Transverse colon (tissue), 4 donors: Measurements from ENCODE around the gene TLE7. TPM values are rescaled to one million over a fixed set of nuclear protein-coding genes. Genes with fewer than 3 reads are reported as not detected.

ENCODE experiments used
- DNase-seq: peaks from one replicate; pipeline ENCODE4 v3.0.0-alpha.2; 2019
- H3K27ac ChIP-seq, 4 donors: fragments of 200-600 bp; sonication (generic); 2 replicates each; pipeline ENCODE4 v1.5.1; 2016 to 2018; ENCODE audit warnings: inconsistent platforms in 4 of 4
- H3K27me3 ChIP-seq: fragments of 200-600 bp; sonication (generic); 2 replicates; pipeline ENCODE4 v1.5.1; 2017; ENCODE audit warnings: inconsistent platforms
- H3K36me3 ChIP-seq, 4 donors: fragments of 200-600 bp; sonication (generic); 2 replicates each; pipeline ENCODE4 v1.5.1; 2017 to 2019; ENCODE audit warnings: inconsistent platforms in 4 of 4
- H3K4me1 ChIP-seq, 4 donors: fragments of 200-600 bp; sonication (generic); 2 replicates each; pipeline ENCODE4 v1.5.1; 2017 to 2020; ENCODE audit warnings: inconsistent platforms in 4 of 4
- H3K4me3 ChIP-seq, 4 donors: fragments of 200-600 bp; sonication (generic); 1 replicate in 1 of 4; 2 replicates in 3 of 4; pipeline versions ENCODE4 v1.5.1 to v1.6.1; 2017 to 2019; ENCODE audit warnings: inconsistent platforms in 4 of 4
- H3K9me3 ChIP-seq, 2 donors: fragments of 200-600 bp; sonication (generic); 2 replicates each; pipeline ENCODE4 v1.5.1; 2017 to 2019; ENCODE audit warnings: inconsistent platforms in 2 of 2
- CTCF ChIP-seq, 5 experiments: fragments of 200-600 bp in 3 of 5; fragments of 450-650 bp in 2 of 5; sonication (generic) in 3 of 5; IDR thresholded peaks; 1 replicate in 2 of 5; 2 replicates in 3 of 5; pipeline ENCODE4 v1.5.1; 2016 to 2017; ENCODE audit warnings: antibody characterized with exemption in 5 of 5, inconsistent platforms in 3 of 5, mild to moderate bottlenecking in 2 of 5, moderate library complexity in 1 of 5
- EP300 ChIP-seq: sonication (generic); formaldehyde crosslinking; IDR thresholded peaks from one replicate; pipeline ENCODE4 v1.6.1; 2017; ENCODE audit warnings: antibody characterized with exemption, low read depth
- POLR2A ChIP-seq: fragments of 450-650 bp; IDR thresholded peaks from one replicate; pipeline ENCODE4 v1.6.1; 2016; ENCODE audit warnings: antibody characterized with exemption, mild to moderate bottlenecking, moderate library complexity
- POLR2AphosphoS5 ChIP-seq, 3 donors: sonication (generic); formaldehyde crosslinking; IDR thresholded peaks; one replicate each; pipeline ENCODE4 v1.6.1; 2016; ENCODE audit warnings: antibody characterized with exemption in 3 of 3
- WGBS, 2 donors: methylation state at CpG; one replicate each; pipeline ENCODE4 v1.1.5; 2018; ENCODE audit warnings: low coverage in 1 of 2; 5-methylcytosine and 5-hydroxymethylcytosine counted together
- in situ Hi-C, 4 donors: fragments of 200-750 bp; cut with MboI; loops; one replicate each; pipeline versions ENCODE4 v1.15.0 to v1.15.1; 2017; ENCODE audit warnings: low sequenced_read_pairs in 3 of 4, low pct_ligation_motif_present in 1 of 4, low pct_unique_long_range_greater_than_20kb in 1 of 4
- intact Hi-C: fragments of 100-400 bp; cut with DNase I; formaldehyde crosslinking; loops from one replicate; pipeline ENCODE4 v1.15.1; 2023; ENCODE audit warnings: low total_unique reads
- total RNA-seq, 4 donors: library from RNA; depleted of rRNA; stranded (reverse); fragments of >200 nt; gene quantifications; one replicate each; pipeline ENCODE4 v1.1.0, GENCODE V29; 2016

The TLE7 gene
- total RNA-seq, 4 donors from 2014 or later: not detected

GRCh38 chr16:71472051-71472450, 30.2 kb upstream of the TLE7 start:
- peaks cover 0 to 14% (median 3%) of the 10 kb centered on the region in 4 donors for H3K36me3 ChIP-seq
- H3K27ac ChIP-seq: no peak overlapping the region
- TF ChIP-seq POLR2A (no peak), POLR2AphosphoS5 (IDR thresholded peaks at IDR 0.05) (no peak), CTCF (IDR thresholded peaks at IDR 0.05) (no peak), EP300 (no peak)
- in situ Hi-C loops: no loop called here
- DNase-seq: no peak
- WGBS, 2 donors: 84% methylated on average over 2 of the region's 2 CpGs; no CpG with 5 or more reads in 1 of the 2 donors
- no peak overlapping the region for H3K4me3 ChIP-seq
- intact Hi-C loops: no loop called here
- H3K9me3 ChIP-seq: no peaks in the 10 kb centered on the region
- no peaks in the 10 kb centered on the region for H3K27me3 ChIP-seq
- H3K4me1 ChIP-seq: no peaks in the 10 kb centered on the region

GRCh38 chr16:71467810-71468209, 26.0 kb upstream of the TLE7 start:
- no peak for DNase-seq
- WGBS, 2 donors: 40 to 100% methylated on average over 1 to 9 of the region's 9 CpGs
- Histone ChIP-seq H3K27me3 (no peaks in the 10 kb centered on the region), H3K27ac (no peak overlapping the region), H3K4me1 (peaks cover 0 to 1% (median 0%) of the 10 kb centered on the region in 4 donors), H3K36me3 (no peaks in the 10 kb centered on the region), H3K4me3 (no peak overlapping the region), H3K9me3 (no peaks in the 10 kb centered on the region)
- intact Hi-C loops: no loop called here
- in situ Hi-C loops: no loop called here
- no peak for TF ChIP-seq POLR2AphosphoS5 (IDR thresholded peaks at IDR 0.05)

GRCh38 chr16:71464231-71464630, 22.4 kb upstream of the TLE7 start:
- Histone ChIP-seq H3K27ac (no peak overlapping the region), H3K4me1 (peaks cover 4 to 27% (median 14%) of the 10 kb centered on the region in 4 donors), H3K27me3 (no peaks in the 10 kb centered on the region), H3K9me3 (no peaks in the 10 kb centered on the region), H3K36me3 (no peaks in the 10 kb centered on the region), H3K4me3 (no peak overlapping the region)
- in situ Hi-C loops (no loop called here), intact Hi-C loops (no loop called here)
- 64% methylated on average over 1 of the region's 1 CpG; no CpG with 5 or more reads in 1 of the 2 donors for WGBS, 2 donors
- TF ChIP-seq POLR2AphosphoS5 (IDR thresholded peaks at IDR 0.05) (no peak), CTCF (IDR thresholded peaks at IDR 0.05) (no peak), POLR2A (no peak), EP300 (no peak)
- no peak for DNase-seq

GRCh38 chr16:71461686-71462648, 20.1 kb upstream of the TLE7 start, which contains the start of gene ZNF23:
Gene ZNF23 (minus strand): TSS chr16:71462247. CDS start chr16:71456796, 5,451 bp downstream.
- no peaks in the 10 kb centered on the region for H3K9me3 ChIP-seq
- peaks cover 4 to 27% (median 14%) of the 10 kb centered on the region in 4 donors for H3K4me1 ChIP-seq
- TF ChIP-seq POLR2A: peak; percentile 83
- no peak for TF ChIP-seq EP300
- TF ChIP-seq POLR2AphosphoS5 (IDR thresholded peaks at IDR 0.05): peak; percentile 87 to 93 (median 92)
- TF ChIP-seq CTCF (IDR thresholded peaks at IDR 0.05): peak in 3 of 5 experiments; percentile 11 to 39 (median 17)
- intact Hi-C loops: loop anchor here (1.0 kb wide), 1 partner anchor 22 kb away; no protein-coding TSS in a partner anchor
- in situ Hi-C loops: no loop called here
- peak within 1 kb of the TSS; percentile 70 to 97 (median 82) for H3K4me3 ChIP-seq
- peak; percentile 89 for DNase-seq
- no peaks in the 10 kb centered on the region for H3K27me3 ChIP-seq
- peak within 1 kb of the TSS; percentile 83 to 90 (median 89) for H3K27ac ChIP-seq
- H3K36me3 ChIP-seq: no peaks in the 10 kb centered on the region
- 0% methylated on average over 2 to 37 of the region's 52 CpGs for WGBS, 2 donors
